Stimulated activated CD8-positive, alpha-beta memory T cell treated with anti-CD3 and anti-CD28 coated beads, Interleukin-7, amount 100 ng/mL, for 48 hours (primary cell): ENCODE measurements around the gene WWTR1.
A peak's percentile ranks its signal among the peaks of the same experiment; 100 is the strongest.

Experiments
- DNase-seq, 2 donors: peaks; one replicate each; pipeline ENCODE4 v3.0.0-alpha.2; 2020; ENCODE audit warnings: low read depth in 1 of 2; ENCODE audit errors: extremely low read depth in 1 of 2

Gene WWTR1

DNA sequence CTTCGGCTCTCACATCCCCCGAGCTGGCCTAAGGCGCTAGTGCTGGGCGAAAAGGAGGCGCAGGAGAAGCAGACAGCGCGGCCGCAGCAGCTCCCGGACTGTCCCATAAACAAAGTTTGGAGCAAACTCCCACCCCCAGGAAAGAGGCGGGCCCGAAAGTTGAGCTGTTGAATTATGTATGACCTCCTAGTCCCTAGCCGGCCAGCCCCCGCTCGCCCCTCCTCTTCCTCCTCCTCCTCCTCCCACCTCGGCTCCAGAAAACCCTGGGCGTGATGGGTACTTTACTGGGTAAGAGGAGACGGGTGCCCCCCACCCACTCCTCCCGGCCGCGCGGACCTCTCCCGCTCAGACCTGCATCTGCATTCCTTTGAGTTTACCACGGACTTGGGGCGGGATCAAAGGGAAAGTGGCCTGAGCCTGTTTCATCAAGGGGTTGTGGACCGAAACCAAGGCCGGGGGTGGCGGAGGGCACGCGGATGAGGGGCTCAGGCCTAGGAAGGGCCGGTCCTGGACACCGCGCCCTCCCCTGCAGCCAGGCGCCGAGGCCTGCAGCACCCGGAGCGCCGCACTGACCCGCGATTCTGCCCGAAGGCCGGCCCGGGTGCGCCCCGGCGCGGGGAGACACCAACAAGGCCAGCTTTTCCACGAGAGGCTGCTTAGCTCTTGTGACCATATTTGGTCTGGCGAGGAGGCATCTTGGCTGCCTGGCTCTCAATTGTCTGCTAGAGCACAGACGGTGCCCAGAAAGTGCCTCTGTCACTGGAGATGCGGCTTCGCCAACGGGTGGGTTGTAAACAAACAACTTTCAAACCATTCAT lies at the start of gene WWTR1:
TSS of gene WWTR1 (minus strand) at position 100 of the 818 bp plus-strand sequence. CDS start 719 bp downstream, outside the sequence.
- DNase-seq: peak in 1 of 2 donors; percentile 34

DNA sequence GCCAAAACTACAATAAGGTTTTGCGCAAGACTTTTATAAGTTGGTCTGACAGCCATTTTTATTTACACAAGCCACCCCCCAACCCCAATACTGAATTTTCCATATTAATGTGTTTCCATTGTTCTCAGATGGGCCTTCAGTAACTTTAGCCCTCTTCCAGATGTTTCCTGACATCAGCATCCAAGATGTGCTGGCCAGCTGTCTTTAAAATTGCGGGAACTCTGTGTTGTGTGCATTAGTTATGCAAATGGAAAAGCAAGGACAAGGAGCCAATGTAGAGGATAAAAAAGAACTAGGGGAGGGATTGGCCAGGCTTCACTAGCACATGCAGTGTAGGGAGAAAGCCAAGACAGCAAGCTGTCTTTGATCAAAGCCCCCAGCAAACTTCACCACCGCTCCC lies 49.1 kb upstream of the WWTR1 start:
- no peak for DNase-seq

DNA sequence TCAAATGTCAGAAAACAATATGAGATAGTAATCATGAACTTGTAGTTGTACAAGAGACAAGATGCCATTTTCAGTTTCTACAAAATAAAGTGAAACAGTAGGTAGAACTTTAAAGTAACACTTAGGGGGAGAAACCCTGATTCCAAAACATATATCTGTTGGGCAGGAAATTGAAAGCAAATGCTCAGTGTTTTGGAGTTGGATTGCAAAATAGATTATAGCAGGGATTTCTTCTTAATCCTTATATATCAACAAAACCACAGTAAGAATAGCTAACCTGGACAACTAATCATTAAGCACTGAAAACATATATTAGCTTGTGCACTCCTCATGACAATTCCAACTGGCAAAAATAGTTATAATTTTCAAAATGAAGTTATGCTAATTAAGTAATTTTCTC lies 47.6 kb upstream of the WWTR1 start:
- DNase-seq: no peak

DNA sequence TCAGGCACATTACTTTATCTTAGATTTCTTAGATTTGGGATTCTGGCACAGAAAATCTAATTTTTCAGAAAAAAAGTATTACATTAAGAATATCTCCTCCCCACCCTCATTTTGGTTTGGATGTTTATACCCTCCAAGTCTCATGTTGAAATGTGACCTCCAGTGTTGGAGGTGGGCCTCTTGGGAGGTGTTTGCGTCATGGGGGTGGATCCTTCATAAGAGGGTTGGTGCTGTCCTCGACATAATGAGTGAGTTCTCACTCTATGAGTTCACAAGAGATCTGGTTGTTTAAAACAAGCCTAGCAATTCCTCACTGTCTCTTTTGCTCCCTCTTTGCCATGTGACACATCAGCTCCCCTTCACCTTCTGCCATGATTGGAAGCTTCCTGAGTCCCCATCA lies 45.6 kb upstream of the WWTR1 start:
- DNase-seq: no peak

DNA sequence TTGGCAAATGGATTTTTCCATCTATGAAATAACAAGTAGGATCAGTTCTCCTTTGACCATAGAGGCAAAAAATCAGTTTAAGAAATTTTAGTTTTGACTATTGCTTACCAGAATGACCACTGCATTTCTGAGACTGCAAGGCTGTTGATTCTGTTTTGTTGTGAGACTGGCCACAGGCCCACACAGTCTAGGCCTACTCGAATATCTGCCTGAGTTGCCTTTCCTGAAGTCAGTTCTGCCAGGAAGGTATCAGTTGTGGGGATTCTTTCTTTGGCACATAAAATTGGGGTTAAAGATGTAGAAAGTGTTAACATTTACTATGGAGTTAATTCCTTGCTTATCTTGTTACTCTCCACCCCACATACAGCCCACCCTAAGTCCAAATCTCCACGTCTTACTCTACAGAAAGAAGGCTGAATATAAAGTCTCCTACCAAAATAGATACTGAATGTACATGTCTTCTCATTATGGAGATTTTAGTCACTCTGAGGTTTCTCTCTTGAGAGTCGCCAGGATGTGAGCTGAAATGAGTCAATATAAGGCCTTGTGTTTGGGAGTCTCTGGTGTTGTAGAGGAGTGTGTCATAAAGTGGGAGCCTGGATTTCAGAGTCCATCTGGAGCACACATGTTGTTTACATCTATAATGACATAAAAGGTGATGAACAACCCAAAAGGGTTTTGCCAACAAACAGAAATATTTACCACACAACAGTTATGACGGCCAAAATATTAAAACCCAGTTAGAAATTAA lies 45.0 kb upstream of the WWTR1 start:
- no peak for DNase-seq

DNA sequence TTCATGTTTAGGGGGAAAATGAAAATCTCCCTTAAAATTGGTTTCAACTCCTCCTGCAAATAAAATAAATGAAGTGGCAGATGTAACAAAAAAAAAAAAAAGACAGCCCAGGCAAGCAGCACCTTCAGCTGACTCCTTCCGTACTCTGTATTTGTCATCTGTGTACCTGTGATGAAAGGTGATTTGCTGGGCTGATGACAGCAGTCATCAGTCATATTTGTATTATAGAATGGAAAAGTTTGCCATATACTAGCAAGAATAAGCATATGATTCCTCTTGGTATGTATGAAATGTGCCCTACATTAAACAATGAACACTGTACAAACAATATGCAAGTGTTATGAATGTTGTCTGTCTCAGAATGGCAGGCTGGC lies 44.1 kb upstream of the WWTR1 start:
- DNase-seq: peak in 1 of 2 donors; percentile 19

DNA sequence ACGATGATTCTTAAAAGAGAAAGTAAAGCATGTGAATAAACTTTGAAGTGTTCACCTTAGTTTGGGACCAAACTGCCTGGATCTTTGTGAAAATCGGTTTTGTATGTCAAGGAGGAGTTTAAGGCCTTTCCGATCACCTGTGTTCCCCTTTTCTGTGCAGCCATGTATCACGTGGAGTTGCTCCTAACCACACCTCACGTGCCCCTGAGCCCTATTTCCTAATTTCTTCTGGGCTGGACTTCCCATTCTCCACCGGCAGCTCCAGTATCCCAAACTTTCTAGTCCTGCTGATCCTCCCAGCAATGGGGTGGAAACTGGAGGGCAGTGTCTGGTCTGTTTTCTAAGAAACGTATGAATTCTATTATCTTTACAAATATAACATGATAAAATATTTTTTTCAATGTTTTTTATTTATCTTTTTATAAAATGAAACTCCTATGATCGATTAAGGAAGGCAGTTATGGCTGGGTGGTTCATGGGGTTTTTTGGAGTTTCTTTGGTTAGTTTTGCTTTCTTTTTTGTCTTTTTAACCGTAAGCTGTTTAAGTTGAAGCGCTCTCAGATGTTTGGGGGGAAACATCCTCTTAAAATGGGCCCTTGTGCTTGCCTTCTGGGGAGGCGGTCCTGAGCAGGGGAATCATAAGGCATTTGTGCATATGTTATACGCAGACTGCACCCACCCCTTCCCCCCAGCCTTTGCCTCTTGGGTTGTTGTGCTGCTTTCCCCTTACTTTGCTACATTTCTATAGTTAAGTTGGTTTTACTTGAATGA lies 43.6 kb upstream of the WWTR1 start:
- DNase-seq: peak in 1 of 2 donors; percentile 39

DNA sequence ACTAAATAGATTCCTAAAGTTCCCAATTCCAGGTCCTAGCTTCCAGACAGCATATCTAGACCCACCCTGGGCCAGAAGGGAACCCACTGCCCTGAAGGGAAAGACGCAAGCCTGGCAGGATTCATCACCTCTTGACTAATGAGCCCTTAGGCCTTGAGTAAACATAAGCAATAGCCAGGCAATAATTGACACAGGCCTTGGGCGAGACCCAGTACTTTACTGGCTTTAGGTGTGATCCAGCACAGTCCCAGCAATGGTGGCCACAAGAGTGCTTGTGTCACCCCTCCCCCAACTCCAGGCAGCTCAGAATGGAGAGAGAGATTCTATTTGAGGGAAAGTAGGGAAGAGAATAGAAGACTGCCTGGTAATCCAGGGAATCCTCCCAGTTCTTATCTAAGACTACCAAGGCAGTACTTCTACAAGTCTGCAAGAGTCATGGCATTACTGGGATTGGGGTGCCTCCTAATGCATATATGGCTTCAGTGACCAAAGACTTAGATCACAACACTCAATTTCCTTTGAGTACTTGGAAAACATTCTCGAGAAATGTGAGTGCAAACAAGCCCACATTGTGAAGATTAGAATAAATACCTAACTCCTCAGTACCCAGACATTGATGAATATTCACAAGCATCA lies 30.4 kb upstream of the WWTR1 start:
- no peak for DNase-seq

DNA sequence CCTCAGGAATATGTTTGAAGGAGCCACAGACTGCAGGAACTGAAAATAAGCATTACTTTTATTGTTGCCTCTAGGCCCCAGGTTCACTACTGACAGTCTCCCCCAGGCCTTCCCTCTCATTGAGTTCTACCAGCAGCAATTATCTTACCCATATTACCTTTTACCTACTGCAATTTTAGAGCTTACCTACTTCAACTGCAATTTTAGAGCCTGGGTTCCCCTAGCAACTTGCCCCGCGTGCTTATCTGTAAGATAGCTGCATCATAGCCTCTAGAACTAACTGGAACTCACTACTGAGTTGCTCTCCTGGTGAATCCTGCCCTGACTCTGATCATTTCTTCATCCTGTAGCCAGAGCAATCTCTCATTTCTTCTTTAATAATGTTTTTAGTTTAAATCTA lies 29.2 kb upstream of the WWTR1 start:
- no peak for DNase-seq

DNA sequence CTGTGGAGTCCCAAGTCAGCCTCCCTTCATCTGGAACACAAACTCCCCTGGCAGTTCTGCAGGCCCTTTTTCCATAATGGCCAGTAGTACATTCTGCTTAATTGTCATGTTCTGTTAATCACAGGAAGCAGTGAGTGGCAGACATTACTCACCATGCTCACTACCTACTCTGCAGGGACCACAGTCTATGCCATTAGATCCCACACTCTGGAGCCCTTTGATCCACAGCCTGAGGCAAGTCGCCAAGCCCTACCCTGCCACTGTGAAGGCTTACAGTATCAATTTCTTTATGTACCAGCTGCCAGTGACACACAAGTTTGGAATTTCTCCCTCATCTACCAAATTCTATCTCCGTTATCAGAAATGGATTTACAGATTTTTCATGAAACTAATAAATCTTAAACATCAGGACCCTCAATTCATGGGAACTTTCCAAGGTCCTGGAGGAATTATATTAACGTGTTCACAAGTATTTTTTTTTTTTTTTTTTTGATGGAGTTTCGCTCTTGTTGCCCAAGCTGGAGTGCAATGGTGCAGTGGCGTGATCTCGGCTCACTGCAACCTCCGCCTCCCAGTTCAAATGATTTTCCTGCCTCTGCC lies 20.6 kb upstream of the WWTR1 start:
- DNase-seq: no peak

DNA sequence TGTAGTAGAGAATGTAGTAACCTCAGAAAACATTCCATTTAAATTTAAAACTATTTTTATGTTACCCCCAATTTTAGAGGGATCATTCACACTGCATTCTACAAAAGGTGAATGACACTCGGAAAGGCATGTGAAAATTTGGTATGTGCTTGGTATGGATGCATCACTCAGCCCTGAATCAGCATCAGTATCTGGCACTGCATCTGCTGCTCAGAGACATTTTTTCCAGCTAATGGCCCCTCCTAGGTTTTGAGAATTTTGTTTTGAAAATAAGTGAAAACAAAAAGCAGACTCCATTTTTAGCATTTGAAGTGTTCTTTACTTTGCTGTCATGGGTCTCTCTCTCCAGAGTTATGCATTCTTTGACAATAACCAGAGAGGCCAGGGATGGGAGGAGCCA lies 15.6 kb upstream of the WWTR1 start:
- no peak for DNase-seq

DNA sequence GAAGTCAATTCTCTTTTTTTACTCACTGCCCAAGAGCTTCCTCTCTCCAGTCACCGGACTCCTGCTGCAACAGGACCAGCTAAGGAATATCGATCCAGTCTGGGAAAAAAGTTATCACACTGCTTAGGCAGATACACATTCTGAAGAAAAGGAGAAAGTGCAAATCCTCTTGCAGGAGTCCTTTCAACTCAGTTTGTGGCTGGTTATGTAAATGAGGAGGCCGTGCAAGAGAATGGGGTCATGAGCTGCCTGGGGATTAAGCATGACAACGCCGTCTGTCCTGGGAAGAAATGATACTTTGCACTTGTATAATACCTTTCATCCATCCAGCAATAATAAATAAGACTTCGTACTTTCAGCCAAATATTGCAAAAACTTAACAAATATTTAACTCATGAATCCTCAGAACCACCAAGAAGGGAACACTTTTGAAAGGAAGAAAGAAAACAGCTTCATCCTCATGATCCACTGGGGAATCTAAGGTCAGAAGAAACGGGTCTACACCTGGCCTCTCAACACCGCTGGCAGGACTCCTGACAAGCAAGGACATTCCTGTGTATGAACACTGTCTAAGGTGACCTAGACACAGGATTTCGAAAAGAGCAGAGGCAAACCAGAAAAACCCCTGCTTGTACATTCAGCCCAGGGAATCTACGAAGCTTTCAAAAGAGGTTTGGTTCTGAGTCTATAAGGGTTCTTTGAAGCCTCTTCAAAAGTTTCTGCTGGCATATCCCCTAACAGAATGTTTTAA lies 13.1 kb upstream of the WWTR1 start:
- DNase-seq: no peak

DNA sequence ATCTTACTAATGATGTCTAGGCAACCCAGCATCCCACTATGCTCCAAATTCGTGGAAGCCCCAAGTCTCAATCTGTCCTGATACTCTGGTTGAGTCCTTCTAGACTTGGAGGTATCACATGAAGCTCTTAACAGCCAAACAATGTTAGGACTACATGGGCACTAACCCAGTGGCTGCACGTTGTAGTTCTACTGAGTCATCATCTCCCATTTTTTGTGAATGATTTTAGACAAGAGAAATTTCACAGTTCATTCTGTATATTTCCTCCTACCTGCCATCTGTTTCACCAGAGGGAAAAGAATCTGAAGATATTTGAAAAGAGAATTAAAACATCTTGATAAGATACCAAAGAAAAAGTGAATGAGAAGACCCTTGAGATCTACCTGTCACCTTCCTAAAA lies 9.8 kb upstream of the WWTR1 start:
- no peak for DNase-seq

DNA sequence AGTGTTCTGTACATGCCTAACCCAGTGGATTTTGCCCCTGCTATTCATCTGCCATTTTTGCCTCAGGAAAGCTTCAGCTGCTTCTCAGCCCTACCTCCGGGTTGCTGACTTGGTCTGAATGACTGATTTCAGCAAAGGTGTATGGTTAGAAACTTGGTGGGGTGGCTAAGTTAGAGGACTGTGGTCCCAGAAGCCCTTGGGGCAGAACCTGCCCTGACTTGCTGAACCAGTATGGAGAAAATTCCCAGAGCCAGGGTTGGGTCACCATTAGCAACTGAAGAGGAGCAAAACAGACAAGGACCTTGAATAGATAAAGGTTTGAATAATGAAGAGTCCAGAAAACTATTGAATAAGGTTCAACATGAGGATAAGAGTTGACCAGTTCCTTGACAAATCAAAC lies 6.1 kb upstream of the WWTR1 start:
- no peak for DNase-seq

DNA sequence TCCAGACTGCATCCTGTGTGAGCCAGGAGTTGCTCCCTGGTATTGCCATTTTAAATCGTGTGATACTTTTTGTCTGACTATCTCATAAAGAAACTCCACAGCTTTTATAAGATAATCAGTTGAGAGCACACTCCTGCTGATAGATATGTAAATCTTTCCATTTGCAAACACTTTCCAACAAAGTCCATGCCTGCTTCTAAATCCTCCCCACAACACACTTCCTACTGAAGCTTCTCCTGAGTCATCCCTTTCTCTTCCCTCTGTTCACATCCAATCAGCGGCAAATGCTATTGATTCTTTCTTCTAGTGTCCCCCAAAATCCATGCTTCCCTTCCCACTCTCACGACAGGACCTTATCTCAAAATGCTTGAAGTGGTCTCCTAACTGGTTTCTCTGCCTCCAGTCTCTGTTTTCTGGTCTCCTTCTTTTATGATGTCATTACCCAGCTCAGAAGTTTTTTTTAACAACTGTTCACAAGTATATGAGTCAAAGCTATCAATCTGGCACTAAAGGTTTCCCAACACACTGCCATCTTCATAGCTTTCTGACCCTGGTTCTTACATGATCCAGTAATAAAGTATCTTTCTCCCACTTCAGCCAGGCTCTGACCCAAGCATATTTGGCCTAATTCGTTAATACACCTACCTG lies 4.5 kb upstream of the WWTR1 start:
- no peak for DNase-seq

DNA sequence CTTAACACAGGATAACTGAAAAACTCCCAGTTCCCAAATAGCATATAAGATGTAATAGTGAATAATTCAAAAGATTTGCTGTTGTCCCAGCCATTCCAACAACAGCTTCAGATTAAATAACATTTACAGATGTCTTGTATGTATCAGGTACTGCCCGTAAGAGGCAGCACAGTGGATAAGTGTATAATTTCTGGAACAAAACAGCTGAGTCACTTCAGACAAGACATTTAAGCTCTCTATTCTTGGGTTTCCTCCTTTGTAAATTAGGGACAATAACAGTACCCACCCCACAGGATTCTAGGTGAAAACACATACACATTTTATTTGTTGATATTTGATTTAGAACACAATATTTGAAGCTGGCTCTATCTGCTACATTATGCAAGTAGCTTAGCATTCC lies 2.6 kb upstream of the WWTR1 start:
- no peak for DNase-seq

DNA sequence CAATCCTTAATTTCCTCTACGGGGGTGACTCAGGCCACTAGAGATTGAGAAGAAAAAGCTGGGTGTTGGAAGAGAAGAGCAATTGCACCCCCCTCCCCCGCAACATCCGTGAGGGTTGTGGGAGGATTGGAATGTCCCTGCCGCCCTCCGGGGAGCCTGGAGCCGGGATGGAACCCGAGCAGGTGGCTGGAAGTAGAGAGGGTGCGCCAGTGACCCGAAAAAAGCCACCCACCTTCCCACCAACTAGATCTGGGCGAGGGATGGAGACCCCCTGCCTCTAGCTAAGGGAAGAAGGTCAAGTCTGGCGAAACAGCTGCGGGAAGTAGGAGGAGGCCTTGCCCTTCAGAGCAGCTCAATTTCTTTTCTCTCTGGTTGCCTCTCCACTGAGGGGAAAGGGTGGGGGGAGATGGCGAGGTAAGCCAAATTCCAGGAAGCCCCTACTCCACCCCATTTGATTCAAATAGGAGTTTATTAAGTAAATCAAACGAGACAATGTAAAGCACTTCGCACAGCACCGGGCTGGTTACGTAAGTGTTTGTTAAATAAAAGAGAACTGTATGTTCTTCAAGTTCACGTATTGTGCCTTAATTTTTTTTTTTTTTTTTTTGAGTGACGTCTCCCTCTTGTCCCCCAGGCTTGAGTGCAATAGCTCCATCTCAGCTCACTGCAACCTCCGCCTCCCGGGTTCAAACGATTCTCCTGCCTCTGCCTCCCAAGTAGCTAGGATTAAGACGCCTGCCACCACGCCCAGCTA lies 1.1 kb upstream of the WWTR1 start:
- DNase-seq: no peak

DNA sequence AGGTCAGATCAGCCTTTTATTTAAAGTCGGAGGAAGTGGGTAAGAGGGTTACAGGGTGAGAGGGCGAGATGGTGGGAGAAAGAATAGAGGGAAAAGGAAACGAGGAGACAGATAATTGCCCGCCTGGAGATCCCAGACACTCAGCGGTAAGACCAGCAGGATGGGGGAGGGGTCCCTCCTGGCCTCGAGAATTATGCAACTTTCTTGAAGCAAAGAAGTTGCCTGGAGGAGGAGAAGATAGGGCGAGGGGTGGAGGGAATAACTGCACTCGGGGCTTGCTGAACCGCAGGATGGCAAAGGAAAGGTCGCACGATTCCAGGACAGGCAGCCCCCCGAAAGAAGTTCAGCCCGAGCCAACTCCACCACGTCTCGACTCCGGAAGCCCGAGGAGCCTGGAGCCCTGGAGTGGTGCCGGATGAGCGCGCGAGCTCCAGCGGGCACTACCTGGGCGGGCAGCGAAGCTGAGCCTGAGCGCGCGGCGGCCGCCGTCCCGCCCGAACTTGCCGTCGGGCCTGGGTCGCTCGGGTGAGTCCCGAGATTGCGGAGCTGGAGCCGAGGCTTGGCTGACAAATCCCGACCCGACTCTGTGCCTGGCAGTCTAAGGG lies 402 bp downstream of the WWTR1 start:
- no peak for DNase-seq
